Stomach (tissue), 9 donors: Measurements from ENCODE around the gene APEX2. TPM values are rescaled to one million over a fixed set of nuclear protein-coding genes. Genes with fewer than 3 reads are reported as not detected.

Experiments
- DNase-seq, 2 donors: peaks; one replicate each; pipeline versions ENCODE4 v3.0.0 to v3.0.0-alpha.2; 2013 to 2019
- H3K27ac ChIP-seq, 5 donors: fragments of 200-600 bp in 4 of 5; sonication (generic) in 4 of 5; one replicate each; pipeline ENCODE4 v1.5.1; 2013 to 2019; ENCODE audit warnings: mild to moderate bottlenecking in 1 of 5, moderate library complexity in 1 of 5
- H3K27me3 ChIP-seq, 3 donors: fragments of 200-600 bp; sonication (generic); one replicate each; pipeline ENCODE4 v1.5.1; 2017 to 2019; ENCODE audit warnings: mixed run types in 1 of 3
- H3K36me3 ChIP-seq, 4 donors: fragments of 200-600 bp; sonication (generic); 1 replicate in 3 of 4; 2 replicates in 1 of 4; pipeline ENCODE4 v1.5.1; 2016 to 2019
- H3K4me1 ChIP-seq, 4 donors: fragments of 200-600 bp; sonication (generic); one replicate each; pipeline ENCODE4 v1.5.1; 2016 to 2019
- H3K4me3 ChIP-seq, 4 donors: fragments of 200-600 bp; sonication (generic) in 3 of 4; one replicate each; pipeline ENCODE4 v1.5.1; 2016 to 2019; ENCODE audit warnings: mild to moderate bottlenecking in 1 of 4
- H3K9me3 ChIP-seq, 4 donors: fragments of 200-600 bp; sonication (generic); one replicate each; pipeline ENCODE4 v1.5.1; 2016 to 2019
- CTCF ChIP-seq, 7 experiments: fragments of 450-650 bp in 4 of 7; fragments of 200-600 bp in 3 of 7; sonication (generic) in 3 of 7; IDR thresholded peaks; one replicate each; pipeline ENCODE4 v1.5.1; 2016 to 2019; ENCODE audit warnings: antibody characterized with exemption in 7 of 7, control low read depth in 2 of 7, mild to moderate bottlenecking in 1 of 7
- EP300 ChIP-seq: sonication (generic); formaldehyde crosslinking; IDR thresholded peaks from one replicate; pipeline ENCODE4 v1.6.1; 2017; ENCODE audit warnings: antibody characterized with exemption
- POLR2A ChIP-seq, 4 donors: fragments of 450-650 bp; IDR thresholded peaks; one replicate each; pipeline ENCODE4 v1.6.1; 2016; ENCODE audit warnings: antibody characterized with exemption in 4 of 4, control low read depth in 2 of 4, mild to moderate bottlenecking in 1 of 4, moderate library complexity in 1 of 4
- POLR2AphosphoS5 ChIP-seq, 3 donors: sonication (generic); formaldehyde crosslinking; IDR thresholded peaks; one replicate each; pipeline ENCODE4 v1.6.1; 2016; ENCODE audit warnings: antibody characterized with exemption in 3 of 3
- WGBS, 5 donors: extraction: QIAGEN DNeasy Blood & Tissue Kit in 3 of 5; methylation state at CpG; one replicate each; pipeline versions ENCODE4 v1.1.5 to v1.1.7; 2013 to 2018; 5-methylcytosine and 5-hydroxymethylcytosine counted together
- intact Hi-C: fragments of 100-400 bp; cut with DNase I; formaldehyde crosslinking; loops from one replicate; pipeline ENCODE4 v1.15.1; 2023; ENCODE audit warnings: low total_unique reads
- polyA plus RNA-seq, 3 donors: library from polyadenylated mRNA; stranded (reverse); fragments of 200-250 nt; gene quantifications; one replicate each; pipeline ENCODE4 v1.2.3, GENCODE V29; 2013
- total RNA-seq, 5 donors: library from RNA; depleted of rRNA; stranded (reverse); fragments of >200 nt; gene quantifications; one replicate each; pipeline versions ENCODE4 v1.1.0 to v1.2.3, GENCODE V29; 2014 to 2016
- donor health status: healthy with polysubstance abuse.
- donor health status: Bipolar disorder and iron deficiency.
- donor health status: healthy.

Gene APEX2
- total and polyA plus RNA-seq, 8 donors = 0.29 to 11.2 (median 8.3) TPM

GRCh38 chrX:54994668-54995351 is 5.4 kb upstream of the APEX2 start:
- no peak for DNase-seq
- intact Hi-C loops = no loop called here
- H3K27ac ChIP-seq = no peak overlapping the region
- H3K9me3 ChIP-seq = no peaks in the 10 kb centered on the region
- H3K27me3 ChIP-seq = no peaks in the 10 kb centered on the region
- H3K36me3 ChIP-seq = no peaks in the 10 kb centered on the region
- 72 to 96% (median 88%) methylated on average over 6 of the region's 6 CpGs for WGBS, 5 donors
- TF ChIP-seq EP300 (no peak), POLR2AphosphoS5 (IDR thresholded peaks at IDR 0.05) (no peak), CTCF (IDR thresholded peaks at IDR 0.05) (no peak), POLR2A (IDR thresholded peaks at IDR 0.05) (no peak)
- H3K4me1 ChIP-seq = peaks cover 0 to 3% (median 0%) of the 10 kb centered on the region in 4 donors
- no peak overlapping the region for H3K4me3 ChIP-seq

GRCh38 chrX:54995621-54996020 is 4.5 kb upstream of the APEX2 start:
- Histone ChIP-seq H3K36me3 (no peaks in the 10 kb centered on the region), H3K27ac (no peak overlapping the region), H3K9me3 (no peaks in the 10 kb centered on the region), H3K4me1 (peaks cover 0 to 3% (median under 1%) of the 10 kb centered on the region in 4 donors), H3K4me3 (no peak overlapping the region), H3K27me3 (no peaks in the 10 kb centered on the region)
- no peak for DNase-seq
- TF ChIP-seq CTCF (IDR thresholded peaks at IDR 0.05) (no peak), EP300 (no peak), POLR2AphosphoS5 (IDR thresholded peaks at IDR 0.05) (no peak), POLR2A (IDR thresholded peaks at IDR 0.05) (no peak)
- intact Hi-C loops = no loop called here

GRCh38 chrX:55004231-55004630 is 4.1 kb downstream of the APEX2 start:
- DNase-seq = no peak
- TF ChIP-seq POLR2A (IDR thresholded peaks at IDR 0.05) = no peak
- no peak for TF ChIP-seq CTCF (IDR thresholded peaks at IDR 0.05)
- TF ChIP-seq POLR2AphosphoS5 (IDR thresholded peaks at IDR 0.05) = no peak
- no peak for TF ChIP-seq EP300

GRCh38 chrX:55005256-55005655 is 5.1 kb downstream of the APEX2 start:
- Histone ChIP-seq H3K4me3 (no peak overlapping the region), H3K4me1 (peaks cover 0 to 32% (median 16%) of the 10 kb centered on the region in 4 donors), H3K9me3 (no peaks in the 10 kb centered on the region), H3K36me3 (peaks cover 0 to 54% (median 47%) of the 10 kb centered on the region in 4 donors), H3K27me3 (no peaks in the 10 kb centered on the region), H3K27ac (peak overlapping the region in 1 of 5 donors; percentile 4)
- no peak for DNase-seq
- TF ChIP-seq POLR2A (IDR thresholded peaks at IDR 0.05) = no peak
- no peak for TF ChIP-seq POLR2AphosphoS5 (IDR thresholded peaks at IDR 0.05)
- no peak for TF ChIP-seq CTCF (IDR thresholded peaks at IDR 0.05)
- TF ChIP-seq EP300 = no peak
- intact Hi-C loops = no loop called here

More at GRCh38 chrX:55004231-55004630, 4.1 kb downstream of the APEX2 start:
- intact Hi-C loops = loop anchor here (5.0 kb wide), 1 partner anchor 207 kb away; the partner anchor contains the start of gene ITIH6
- Histone ChIP-seq H3K27me3 (no peaks in the 10 kb centered on the region), H3K4me1 (peaks cover 0 to 32% (median 16%) of the 10 kb centered on the region in 4 donors), H3K9me3 (no peaks in the 10 kb centered on the region), H3K27ac (no peak overlapping the region), H3K4me3 (no peak overlapping the region), H3K36me3 (peaks cover 0 to 54% (median 47%) of the 10 kb centered on the region in 4 donors)
- 68 to 94% (median 85%) methylated on average over 1 of the region's 1 CpG; no CpG with 5 or more reads in 1 of the 5 donors for WGBS, 5 donors
